ENCODE data around the gene QRFP.

The QRFP gene

DNA sequence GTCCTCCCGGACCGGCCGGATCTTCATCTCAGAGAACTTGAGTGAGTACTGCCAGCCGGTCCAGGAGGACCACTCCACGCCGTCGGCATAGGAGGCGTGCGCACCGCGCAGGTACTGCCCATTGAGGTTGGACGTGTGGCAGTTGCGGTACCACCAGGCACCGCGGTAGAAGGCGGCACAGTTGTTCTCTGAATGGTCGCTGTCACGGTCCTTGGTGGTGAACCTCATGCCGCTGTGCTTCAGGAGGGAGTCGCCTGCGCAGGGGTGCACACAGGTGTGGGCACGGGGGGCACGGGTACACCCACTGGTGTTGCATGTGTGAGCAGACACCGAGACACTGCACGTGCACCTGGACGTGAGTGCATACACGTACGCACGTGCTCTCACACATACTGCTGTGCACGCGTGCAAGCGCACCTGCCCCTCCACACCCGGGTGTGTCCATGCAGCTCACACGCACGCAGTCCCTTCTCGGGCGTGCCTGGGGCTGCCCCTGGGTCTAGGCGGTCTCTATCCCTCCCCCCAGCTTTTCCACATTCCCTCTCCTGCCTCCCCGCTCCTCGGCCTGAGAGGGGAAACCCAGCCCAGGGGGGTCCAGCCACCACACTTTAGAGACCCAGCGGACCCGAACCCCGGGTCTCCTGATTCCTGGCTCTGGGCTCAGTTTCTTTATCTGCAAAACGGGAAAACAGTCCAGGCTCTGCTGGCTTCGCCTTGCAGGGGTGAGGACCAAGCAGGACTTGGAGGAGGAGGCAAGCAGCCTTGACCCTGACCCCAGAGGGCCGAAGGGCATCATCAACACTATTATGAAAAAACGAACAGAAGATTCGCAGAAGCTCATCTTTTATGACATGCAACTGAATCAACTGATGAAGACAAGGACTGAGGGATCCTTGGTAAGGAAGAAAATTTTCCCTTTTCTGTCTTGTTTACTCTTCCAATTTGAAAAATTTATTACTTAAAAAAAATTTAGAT, 7.7 kb upstream of the QRFP start:
- no peak for DNase-seq (ENCODE audit: low spot score)

DNA sequence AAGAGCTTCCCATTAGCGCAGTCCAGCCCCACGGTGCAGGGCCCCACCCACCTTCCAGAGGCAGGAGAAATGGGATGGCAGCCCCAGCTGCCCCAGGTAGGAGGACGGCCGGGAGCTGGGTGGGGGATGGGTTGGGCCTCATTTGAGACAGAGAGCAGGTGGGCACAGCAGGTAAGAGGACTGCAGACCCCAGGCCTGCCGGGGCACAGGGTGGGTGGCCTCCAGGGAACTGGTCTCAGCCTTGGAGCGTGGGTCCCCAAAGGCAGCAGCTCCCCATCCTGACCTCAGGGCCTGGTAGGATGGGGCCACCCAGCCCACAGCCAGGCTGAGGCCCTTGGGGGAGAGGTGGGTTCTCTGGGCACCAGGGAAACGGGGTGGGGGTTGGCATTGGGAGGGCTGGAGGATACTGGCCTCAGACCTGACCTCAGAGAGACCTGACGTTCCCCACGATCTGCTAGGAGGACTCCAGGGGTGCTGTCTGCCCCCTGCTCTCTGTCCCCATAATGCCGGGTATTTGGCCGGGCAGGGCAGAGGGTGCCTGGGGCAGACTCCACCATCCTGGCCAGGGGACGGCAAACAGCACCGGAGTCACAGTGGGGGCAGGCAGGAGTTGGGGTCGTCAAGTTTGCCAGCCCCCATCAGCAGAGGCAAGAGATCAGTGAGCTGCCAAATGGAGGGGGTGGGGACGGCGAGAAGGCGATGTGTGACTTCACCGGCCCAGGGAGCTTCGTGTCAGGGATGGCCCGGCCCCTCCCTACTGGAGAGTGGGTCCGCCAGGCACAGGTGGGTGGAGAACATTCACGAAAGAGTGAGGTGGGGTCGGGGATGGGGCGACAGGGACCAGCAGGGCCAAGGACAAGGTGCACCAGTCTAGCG, 6.8 kb upstream of the QRFP start:
- DNase-seq (ENCODE audit: low spot score): no peak

DNA sequence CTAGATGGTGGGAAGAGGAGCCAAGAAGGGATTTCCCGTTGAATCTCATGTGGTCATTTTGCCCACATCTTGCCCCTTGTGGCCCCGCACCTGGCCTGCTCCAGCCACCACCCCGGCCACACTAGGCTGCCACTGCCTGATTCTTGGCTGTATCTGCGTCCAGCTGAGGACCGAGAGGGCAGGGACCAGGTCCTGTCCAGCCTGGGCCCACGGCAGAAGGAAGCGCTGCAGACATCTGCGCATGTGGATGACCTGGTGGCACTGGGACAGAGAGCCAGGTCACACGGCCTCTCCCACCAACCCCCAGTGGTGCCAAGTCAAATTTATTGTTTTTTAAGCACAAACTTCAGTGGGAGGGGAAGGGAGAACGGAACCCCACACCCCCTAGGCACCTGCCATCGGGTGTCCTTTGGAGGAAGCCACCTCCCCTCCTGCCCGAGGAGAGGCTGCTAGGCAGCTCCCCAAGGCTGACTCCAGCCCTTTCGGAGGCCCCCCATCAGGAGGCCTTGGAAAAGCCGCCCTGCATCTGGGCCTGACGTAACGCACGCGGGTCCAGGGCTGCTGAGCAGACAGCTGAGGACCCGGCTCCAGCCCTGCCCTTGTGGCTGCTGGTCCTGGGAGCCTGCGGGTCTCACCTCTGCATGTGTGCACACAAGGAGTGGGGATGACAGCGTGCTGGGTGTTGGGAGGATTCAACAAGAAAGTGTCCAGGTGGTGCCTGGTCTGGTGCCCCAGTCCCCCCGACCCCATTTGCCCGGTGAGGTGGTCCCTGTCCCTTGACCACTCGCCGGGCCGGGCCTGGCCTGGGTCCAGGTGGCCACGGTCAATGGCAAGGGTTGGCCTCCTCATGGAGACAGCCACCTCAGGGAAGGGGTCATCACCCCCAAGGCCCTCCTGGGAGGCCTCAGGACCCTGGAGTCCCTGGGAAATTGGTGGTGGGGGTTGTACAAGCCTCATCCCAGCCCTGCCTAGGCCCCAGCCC, 5.9 kb upstream of the QRFP start:
- DNase-seq (ENCODE audit: low spot score): no peak

DNA sequence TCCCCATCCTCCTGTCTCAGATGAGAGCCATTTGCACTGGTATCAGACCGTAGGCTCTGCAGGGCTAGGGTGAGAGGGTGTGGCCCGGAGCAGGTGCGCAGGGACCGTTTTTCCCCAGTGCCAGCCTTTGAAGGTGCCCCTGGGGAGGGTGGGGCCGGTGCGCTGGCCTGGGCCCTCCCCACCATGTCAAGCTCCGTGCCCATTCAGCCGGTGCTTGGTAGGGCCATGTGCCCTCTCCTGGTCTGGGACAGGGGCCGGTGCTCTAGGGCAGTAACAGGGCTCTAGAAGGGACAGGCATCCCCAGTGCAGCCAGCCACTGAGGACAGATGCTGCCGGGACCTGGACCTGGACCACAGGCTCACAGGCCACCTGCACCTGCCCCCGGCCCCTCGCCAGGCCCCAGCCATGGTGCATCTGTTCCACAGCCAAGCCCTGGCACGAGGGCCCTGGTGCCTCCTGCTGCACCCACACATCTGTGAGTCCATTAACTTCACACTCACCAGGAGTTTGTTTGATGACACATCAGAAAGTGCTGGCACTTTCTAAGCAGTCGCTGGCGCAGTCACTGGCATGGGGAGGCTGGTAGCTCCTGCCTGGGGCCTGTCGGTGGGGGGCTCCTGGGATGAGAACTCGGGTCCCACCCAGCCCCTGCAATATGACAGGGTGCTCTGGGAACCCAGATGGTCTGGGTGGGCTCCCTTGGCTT, 5.0 kb upstream of the QRFP start:
- DNase-seq (ENCODE audit: low spot score): peak; percentile 30

DNA sequence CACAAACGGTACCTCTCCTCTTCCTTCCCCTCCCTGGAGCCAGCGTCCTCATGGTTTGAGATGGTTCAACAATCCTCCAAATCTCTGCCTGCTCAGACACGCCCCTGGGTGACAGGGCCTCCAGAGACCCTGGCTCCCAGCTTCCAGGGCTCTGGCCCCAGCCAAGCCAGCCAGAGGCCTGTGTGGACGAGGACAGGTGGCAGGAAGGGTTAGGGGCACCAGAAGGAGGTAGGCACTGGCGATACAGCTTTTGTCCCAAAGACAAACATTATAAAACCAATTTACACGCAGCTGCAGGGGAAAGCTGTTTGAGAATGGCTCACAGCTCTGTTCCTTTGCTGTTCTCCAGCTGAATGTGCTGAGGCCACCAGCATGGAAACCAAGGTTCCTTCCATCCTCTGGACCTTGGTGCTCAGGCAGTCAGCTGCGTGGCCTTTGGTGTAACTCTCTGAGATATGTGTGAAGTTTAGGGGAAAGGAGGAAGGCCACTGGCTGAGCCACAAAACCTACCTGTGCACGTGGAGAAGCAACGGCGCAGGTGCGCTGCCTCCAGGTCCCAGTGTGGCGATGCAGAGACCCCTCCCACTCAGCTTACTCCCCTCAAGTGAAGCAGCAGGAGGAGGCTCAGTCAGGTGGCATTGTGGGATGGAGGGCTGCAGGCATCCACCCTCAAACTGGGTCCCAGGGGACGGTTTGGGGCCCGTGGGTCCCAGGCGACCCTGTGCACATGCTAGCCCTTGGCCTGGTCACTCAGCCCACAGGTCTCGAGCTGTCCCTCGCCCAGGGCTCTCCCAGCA, 4.3 kb upstream of the QRFP start:
- DNase-seq (ENCODE audit: low spot score): no peak

DNA sequence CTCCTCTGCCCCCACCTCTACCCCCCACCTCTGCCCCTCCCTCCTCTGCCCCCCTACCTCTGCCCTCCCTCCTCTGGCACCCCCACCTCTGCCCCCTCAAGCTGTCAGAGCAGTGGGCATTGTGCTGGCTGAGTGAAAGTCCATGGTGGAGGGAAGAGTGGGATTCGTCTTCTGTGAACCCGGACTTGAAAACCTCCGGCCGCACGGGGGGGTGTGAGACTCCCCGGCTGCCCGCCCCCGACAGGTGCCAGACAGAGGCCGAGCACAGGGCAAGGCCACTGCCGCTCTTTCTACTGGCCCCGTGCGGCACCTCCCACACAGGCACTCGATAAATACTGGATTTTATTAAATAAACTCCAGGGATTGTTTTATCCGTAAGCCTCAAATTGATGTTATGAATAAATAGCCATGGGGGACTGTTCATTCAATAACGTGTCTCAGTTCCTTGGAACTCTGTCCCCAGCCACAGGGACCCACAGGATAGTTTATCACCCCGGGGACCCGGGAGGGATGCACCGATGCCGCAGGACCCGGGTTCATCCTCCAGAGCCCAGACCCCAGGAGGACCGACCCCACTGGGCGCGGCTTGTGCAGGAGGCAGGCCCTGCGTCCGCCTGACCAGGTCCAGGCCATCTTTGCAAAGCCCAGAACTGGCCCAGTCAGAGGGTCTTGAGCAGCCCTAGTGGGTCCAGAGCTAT, 2.6 kb upstream of the QRFP start:
- DNase-seq (ENCODE audit: low spot score): no peak

DNA sequence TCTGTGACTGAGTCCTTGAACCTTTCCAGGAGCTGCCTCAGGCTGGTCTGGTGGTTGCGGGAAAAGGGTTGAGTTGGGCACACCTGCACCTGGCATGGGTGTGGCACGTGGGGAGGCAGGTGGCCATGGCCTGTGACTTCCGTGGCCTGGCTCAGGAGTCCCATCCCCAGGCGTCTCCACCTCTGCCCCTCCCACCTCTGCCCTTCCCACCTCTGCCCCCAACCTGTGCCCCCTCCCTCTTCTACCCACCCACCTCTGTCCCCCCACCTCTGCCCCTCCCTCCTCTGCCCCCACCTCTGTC, 1.9 kb upstream of the QRFP start:
- no peak for DNase-seq (ENCODE audit: low spot score)

DNA sequence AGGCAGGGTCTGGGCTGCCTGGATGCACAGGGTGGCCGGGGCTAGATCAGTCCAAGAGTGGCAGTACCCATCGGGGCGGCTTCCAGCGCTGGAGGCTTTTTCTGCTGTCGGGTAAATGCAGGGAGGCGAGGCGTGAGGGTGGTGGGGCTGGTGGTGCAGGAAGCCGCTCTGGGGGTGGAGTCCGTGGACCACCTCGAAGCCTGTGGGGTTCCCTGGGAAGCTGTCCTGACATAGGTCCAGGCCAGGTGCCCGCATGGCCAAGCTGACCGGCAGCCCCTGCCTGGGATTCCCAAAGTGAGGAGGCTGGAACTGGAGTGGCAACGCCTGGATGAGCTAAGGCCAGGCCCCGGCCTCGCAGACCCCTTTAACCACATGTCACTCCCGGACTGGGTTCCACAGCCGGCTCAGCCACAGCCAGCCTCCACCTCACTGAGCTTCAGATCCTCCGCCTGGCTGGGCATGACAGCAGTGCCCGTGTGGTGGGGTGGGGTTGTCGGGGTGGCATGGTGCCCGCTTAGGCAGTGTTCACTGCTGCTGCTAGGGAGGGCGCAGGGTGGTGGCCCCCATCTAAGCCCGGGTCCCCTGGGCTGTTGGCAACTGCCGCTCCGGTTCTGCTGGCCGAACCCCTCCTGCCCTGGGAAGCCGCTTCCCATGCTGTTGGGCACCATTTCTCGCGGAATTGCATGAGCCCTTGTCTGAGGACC, 1.4 kb upstream of the QRFP start:
- DNase-seq (ENCODE audit: low spot score): no peak

DNA sequence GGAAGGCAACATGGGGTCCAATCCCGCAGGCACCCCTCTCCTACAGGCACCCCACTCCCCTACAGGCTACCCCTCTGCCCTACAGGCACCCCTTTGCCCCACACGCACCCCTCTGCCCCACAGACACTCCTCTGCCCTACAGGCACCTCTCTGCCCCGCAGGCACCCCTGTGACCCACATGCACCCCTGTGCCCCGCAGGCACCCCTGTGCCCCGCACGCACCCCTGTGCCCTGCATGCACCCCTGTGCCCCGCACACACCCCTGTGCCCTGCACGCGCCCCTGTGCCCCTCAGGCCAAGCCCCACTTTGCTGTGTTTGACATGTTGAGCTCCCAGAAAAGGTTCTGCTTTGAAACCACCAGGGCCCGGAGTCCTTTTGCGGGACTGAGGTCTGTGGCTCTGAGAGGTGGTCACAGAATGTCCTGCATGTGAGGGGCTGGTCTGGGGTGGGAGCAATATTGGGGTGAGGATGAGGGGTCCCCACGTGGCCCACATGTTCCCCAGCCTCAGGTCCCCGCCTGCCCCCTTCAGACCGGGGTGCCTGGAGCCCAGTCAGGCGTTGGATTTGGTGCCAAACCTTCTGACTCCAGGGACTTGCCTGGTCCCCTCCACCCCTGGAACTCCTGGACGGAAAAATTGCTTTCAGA, 616 bp upstream of the QRFP start:
- DNase-seq (ENCODE audit: low spot score): no peak

DNA sequence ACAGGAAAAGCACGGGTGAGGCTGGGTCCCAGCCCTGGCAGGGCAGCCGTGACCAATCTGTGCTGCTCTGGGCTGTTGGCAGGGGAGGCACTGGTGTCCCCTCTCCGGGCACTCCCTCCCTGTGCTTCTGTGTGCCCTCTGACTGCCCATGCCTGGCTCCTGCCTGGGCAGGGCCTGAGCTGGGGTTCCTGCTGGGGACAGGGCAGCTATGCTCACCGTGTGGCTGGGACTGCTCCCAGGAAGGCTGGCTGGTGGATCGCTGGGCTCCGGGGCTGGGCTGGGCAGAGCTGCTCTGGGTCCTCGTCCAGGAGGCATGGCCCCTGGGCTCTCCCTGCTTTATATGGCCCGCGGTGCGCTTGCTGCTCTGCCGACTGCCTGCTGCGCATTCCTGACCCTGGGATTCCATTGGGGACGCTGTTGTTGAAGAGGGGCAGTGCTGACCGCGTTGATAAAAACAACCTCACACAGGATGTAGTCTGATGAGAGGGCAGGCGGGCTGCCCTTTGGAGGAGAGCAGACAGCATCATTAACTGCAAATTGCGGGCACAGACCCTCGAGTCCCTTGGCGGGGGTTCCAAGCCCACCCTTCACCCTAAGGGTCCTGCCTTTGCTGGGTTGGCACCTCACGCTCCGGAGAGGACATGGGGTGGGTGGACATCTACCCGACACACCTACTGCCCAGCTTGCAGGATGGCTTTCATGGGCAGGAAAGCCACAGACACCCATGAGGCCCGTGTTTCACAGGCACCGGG, 955 bp downstream of the QRFP start:
- DNase-seq (ENCODE audit: low spot score): no peak

DNA sequence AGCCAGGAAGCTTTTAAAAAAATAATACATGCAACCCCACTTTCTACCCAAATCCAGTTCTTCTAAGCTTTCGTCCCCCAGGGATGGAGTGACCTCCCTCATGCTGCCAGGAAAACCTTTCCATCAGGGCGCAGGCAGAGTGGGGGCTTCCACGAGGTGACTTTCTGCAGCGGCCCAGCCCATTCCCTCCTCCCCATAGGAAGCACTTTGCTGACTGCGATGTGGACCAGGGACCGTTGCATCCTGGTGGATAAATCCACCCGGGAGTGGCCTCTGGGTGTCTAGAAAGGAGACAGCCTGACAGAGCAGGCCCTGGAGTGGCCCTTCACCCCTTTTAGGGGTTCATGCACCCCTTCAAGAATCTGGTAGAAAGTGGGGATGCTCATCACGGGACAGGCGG, 1.6 kb downstream of the QRFP start:
- no peak for DNase-seq (ENCODE audit: low spot score)

DNA sequence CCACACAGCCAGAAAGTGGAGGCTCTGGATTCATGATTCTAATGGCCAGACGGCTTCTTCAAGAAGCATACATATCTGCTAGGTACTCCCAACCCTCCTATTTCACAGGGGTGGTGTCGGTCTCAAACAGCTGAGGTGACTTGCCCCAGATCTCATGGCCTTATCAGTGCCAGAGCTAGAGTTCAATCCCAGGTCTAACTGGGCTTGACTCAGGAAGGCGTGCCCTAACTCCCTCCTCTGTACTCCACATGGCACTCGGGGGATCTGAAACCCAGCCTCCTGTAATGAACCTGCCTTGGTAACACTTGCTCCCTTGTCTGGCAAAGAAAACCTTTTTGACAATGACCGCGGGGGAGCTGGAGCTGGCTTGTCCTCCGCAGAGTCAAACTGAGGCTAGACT, 2.1 kb downstream of the QRFP start:
- DNase-seq (ENCODE audit: low spot score): no peak

DNA sequence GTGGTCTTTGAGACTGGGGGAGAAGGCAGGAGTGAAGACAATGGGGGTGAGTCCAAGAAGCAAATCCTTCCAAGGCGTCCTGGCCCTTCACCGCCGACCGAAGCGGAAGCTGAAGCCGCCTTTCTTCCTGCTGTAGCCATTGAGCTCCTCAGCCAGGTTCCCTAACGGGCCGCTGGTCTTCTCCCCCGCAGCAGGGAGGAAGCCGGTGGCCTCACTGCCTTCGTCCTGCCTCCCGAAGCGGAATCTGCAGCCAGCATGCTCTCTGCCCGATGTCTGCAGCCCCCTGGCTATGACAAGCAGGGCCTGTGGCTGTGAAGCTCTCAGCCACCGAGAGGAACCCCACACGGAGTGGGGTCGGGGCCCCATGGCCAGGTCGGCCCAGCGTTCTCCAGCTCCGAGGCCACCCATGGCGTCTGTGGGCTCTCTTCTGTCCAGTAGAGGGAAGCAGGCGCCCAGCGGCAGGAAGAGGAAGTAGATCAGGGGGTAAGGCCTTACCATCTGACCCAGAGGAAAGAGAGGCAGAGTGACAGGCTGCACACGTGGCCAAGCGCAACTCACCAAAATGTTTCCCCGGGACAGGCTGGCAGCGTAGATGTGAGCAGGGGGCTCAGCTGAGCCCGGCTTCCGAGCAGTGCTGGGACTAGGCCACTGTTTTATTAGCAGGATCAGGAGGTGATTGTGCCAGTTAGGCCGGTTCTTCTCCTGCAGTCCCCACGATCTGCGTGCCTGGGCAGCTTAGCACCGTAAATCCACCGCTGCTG, 3.1 kb downstream of the QRFP start:
- DNase-seq (ENCODE audit: low spot score): no peak

DNA sequence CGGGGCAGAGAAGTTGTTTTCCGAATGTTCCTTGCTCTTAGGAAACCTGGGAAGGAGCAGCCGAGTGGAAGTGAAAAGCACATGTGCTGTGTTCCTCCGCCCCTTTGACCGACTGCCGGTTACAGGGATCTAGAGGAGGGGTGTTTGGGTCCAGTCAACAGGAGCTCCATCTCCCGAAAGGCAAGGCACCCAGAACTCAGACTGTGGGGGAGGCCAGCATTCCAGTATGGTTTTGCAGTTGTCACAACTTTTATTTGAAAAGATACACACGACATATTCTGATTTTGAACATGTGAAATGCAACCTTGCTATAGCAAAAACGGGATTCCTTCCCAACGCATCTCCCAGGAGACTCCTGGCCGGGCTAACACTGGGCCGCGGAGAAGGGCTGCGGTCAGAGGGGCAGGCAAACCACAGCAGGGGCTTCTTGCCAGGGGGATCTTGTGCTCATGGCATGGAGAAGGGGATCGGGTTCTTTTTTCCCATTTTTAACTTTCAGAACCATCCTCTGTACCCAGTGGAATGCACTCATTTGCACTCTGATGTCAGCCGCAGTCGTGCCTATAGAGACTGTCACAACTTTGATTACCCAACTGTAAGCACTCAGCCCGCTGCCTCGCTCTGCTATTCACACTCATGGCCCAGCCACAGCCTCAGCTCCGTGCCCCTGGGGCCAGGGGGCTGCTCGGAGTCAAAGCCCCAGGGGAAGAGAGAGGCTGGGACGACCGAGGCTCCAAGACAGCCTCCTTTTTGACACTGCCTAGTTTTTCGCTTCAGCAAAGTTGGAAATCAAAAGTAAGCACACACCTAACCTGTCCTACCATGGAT, 3.9 kb downstream of the QRFP start:
- DNase-seq (ENCODE audit: low spot score): no peak

DNA sequence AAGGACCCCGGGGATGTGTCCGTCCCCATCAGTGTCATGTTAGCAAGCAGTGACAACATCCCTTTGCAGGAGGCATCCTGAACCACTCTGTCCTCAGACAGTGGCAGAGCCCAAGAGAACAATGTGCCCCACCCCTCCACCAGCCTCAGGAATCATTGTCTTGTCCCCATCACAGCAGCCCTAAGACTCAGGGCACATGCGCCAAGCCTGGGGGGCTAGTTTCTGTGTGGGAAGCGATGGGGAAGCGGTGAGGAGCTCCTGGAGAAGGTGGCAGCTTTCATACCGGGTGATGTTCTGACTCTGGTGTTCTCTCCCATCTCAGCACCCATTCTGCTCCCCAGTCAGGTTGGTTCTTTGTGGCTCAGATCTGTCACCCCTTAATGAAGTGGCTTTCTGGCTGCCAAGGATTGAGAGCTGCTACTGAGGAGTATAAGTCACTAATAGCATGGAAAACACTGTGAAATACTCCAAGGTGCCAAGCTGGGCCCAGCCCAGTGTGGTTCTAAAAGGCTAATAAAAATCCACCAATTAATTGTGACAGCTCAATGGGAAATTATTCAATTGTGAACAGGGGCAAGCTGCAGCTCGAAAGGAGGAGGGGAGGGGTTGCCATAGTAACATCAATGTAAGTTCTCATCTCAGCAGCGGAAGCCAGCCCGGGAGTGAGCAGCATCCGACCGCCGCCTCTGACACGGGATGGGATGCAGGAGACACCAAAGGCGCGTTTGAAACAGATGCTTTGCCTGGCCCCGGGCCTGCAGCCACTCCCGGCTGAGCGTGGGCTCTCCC, 4.7 kb downstream of the QRFP start:
- DNase-seq (ENCODE audit: low spot score): no peak

Measured in AG08395 (cell line).